AG09309 (cell line): ENCODE measurements around the gene CELA3B.

Source experiments
- DNase-seq: peaks from one replicate; pipeline ENCODE4 v3.0.0-alpha.2; 2010; ENCODE audit warnings: low read depth
- H3K4me3 ChIP-seq: 2 replicates; pipeline ENCODE4 v1.5.1; 2011; ENCODE audit warnings: mild to moderate bottlenecking, low read depth, low read length, moderate library complexity; ENCODE audit not compliant: control insufficient read depth
- TF ChIP-seq, protein P1 (sequence below): IDR thresholded peaks from 2 replicates; pipeline ENCODE4 v1.5.1; 2011; ENCODE audit warnings: mild to moderate bottlenecking, low read depth, low read length, inconsistent platforms; ENCODE audit not compliant: insufficient read depth, control insufficient read depth; ENCODE audit errors: missing control alignments

The CELA3B gene

DNA sequence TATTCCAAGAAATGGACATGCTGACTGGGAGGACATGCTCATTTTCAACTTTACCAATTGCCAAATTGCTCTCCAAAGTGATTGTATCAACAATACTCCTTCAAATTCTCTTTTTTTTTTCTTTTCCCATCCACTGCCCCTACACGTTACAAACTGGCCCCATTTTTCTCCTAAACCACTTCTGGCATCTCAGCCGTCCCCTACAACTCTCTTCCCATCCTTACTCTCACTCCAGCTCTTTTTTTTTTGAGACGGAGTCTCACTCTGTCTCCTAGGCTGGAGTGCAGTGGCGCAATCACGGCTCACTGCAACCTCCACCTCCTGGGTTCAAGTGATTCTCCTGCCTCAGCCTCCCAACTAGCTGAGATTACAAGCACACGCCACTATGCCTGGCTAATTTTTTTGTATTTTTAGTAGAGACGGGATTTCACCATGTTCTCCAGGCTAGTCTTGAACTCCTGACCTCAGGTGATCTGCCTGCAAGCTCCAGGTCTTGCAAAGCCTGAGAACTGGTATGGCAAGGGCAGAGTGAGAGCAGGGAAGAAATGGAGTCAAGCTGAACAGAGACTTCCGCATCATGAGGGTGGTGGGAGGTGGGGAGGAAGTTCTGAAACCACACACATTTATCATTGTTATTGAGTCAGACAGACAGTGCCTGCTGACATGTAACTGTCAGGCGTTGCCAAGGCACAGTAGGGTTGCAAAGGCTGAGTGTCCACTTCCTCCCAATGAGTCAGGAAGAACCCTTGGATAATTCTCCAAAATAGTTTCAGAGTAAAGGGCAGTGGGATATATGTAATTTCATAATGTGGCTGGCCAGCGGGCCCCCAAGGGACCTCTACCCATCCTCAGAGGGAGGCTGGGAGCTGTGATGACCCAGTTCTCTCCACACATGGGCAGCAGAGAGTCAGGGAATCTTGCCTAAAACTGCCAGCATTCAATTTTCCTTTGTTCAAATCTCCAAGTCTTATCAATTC, 42.0 kb downstream of the CELA3B start:
- DNase-seq: peak; percentile 75
- TF ChIP-seq, protein P1, sequence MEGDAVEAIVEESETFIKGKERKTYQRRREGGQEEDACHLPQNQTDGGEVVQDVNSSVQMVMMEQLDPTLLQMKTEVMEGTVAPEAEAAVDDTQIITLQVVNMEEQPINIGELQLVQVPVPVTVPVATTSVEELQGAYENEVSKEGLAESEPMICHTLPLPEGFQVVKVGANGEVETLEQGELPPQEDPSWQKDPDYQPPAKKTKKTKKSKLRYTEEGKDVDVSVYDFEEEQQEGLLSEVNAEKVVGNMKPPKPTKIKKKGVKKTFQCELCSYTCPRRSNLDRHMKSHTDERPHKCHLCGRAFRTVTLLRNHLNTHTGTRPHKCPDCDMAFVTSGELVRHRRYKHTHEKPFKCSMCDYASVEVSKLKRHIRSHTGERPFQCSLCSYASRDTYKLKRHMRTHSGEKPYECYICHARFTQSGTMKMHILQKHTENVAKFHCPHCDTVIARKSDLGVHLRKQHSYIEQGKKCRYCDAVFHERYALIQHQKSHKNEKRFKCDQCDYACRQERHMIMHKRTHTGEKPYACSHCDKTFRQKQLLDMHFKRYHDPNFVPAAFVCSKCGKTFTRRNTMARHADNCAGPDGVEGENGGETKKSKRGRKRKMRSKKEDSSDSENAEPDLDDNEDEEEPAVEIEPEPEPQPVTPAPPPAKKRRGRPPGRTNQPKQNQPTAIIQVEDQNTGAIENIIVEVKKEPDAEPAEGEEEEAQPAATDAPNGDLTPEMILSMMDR: peak; percentile 60
- H3K4me3 ChIP-seq: no peak overlapping the region

DNA sequence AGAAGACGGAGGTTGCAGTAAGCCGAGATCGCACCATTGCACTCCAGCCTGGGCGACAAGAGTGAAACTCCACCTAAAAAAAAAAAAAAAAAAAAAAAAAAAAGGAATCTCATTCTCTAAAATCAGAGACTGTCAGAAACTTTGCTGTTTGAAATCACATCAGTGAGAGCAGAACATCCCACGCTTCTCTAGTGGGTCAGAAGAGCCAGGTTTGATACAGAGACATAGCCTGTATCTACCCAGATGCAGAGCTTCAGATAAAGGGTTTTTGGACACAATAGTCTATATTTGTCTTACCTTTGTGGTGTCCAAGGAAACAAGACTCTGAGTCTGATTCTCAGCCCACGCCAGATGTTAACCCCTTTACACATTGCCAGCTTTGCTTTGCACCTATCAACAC, 44.2 kb downstream of the CELA3B start:
- TF ChIP-seq, protein P1: no peak
- no peak for DNase-seq
- no peak overlapping the region for H3K4me3 ChIP-seq

DNA sequence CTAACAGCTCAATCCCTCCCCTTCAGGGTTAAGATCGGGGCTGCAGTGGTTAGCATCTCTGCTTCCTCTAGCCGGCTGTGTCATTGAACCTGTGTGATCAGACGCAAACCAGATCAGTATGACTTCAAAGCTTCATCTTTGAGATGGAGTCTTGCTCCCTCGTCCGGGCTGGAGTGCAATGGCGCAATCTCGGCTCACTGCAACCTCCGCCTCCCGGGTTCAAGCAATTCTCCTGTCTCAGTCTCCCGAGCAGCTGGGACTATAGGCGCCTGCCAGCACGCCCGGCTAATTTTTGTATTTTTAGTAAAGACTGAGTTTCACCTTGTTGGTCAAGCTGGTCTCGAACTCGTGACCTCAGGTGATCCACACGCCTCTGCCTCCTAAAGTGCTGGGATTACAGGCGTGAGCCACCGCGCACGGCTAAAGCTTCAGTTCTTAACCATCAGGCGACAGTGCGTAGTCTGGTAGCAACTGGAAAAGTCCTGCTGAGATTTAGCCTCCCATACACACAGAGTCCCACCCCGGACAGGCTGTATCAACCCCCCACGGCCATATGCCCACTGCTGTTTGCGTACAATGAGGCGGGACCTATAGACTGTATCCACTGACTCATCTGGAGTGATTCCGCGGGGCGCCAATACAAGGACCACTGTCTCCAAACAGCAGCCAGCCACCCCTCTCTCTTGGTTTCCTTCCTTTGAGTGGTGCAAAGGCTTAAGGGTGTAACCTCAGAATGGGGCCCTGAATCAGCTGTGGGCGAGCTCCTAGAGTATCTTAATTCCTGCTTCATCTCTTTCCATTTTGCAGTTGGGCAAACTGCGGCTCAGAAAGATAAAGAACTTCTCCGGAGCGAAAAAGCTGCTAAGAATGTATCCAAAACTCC, 47.9 kb downstream of the CELA3B start:
- no peak for DNase-seq
- H3K4me3 ChIP-seq: peak overlapping the region; percentile 84
- TF ChIP-seq, protein P1: no peak

DNA sequence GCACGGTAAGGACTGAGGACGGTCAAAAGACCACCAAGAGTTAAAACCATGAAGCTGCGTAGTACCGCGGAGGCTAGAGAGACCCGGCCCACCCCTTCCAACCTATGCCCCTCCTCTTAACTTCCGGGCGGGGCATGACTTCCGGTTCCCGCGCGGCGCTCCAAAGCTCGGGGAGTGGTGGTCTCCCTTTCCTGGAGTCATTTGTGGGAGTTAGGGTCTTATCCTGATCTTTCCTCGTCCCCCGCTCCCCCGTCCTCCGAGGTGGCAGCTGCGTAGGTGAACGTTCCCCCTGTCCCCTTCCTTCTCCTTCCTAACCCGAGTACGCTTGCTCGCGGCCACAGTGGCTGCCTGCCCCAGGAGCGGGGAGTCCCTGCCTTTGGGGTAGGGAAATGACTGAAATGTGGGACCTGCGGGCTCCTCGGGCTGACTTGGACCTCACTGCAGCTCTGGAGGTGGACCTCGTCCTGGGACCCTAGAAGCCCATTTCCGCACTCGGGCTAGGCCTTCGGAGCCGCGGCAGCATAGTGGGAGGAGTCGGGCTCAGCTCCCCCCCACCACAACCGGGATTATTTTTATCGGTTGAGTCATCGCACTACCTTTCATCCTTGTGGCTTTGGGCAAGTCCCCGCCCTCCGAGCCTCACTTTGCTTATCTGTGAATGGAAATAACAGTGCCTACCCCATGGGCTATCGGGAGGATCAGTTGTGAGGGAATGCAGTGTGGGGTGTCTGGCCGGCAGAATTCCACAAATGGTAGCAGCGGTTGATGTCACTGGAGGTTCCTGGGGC, 48.7 kb downstream of the CELA3B start:
- TF ChIP-seq, protein P1: no peak
- peak overlapping the region; percentile 84 for H3K4me3 ChIP-seq
- no peak for DNase-seq

DNA sequence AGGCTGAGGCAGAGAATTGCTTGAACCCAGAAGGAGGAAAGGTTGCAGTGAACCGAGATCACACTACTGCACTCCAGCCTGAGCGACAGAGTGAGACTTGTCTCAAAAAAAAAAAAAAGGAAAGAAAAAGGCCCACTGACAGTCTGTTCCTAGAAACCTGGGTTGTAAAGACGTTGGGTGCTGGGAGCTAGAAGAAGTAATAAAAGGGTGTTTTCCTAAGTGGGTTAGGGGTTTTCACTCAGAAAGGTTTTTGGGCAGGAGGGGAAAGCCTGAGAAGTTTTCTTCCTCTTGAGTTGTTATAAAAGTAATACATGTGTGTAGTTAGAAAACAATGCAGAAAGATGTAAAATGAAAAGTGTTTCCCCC, 50.1 kb downstream of the CELA3B start:
- no peak overlapping the region for H3K4me3 ChIP-seq
- TF ChIP-seq, protein P1: no peak
- no peak for DNase-seq

DNA sequence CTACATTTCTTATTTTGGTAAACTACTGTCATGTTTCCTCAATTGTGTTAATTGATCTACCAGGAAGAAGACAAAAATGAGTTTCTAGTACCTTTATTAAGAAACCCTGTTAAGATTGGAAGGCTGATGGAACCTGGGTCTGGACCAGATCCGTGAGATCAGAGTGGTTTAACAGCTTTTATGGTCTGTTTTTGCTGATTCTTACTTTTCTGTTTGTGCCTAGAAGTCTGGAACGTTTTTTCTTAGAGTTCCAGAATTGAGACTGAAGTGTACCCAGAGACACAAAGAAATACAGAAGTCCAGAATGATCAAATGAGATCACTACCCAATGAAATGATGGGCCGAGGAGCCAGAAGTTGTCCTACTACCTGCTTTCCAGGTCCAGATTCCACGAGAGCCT, 53.2 kb downstream of the CELA3B start:
- no peak overlapping the region for H3K4me3 ChIP-seq
- TF ChIP-seq, protein P1: no peak
- DNase-seq: no peak
